ENCODE results near the gene ETS2.

ETS2 gene

DNA sequence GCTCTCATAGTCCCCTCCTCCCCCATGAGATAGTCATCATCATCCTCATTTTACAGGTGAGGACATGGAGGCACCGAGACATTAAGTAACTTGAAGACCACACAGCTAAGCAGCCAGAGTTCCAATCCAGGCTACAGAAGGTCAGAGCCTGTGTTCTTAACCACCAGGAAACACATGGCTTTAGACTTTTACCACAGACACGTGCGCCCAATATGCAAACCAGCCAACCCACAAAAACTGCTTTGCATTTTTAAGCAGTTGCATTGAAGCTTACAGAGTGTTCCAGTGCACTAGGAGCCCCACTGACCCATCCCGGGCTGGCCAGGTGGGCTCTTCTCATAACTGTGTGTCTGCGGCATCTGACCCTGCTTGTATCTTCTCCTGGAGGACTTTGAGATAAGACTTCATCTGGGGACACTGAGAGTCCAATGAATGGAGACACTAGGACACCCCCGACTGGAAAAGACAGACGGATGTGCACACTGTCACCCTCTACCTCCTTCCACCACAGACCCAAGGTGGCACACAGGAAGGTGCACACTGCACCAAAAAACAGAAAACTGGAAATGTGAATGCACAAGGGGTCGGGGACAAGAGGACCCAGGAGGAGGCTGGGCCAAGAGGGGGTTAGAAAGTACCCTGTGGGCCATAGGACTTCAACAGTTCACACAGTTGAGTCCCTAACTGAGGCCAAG, 56.4 kb downstream of the ETS2 start:
- DNase-seq (ENCODE audit: low spot score), result no peak

DNA sequence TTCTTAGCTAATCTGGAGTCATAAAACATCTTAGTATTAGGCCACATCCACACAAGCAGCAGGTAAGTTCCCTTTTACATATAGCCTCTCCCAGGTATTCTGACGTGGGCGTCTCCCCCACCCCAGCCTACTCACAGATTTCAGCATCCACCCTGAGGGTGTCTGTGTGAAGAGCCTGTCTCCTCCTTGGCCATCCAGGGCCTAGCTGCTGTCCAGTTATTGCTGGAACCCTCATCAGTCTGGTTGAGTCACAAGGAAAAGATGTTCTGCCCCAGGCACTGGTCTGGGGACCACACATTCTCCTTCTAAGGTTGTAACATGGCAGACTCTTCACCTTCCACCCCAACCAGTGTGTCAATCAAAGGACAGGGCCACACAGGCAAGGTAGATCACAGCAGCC, 57.6 kb downstream of the ETS2 start:
- DNase-seq (ENCODE audit: low spot score), result no peak

DNA sequence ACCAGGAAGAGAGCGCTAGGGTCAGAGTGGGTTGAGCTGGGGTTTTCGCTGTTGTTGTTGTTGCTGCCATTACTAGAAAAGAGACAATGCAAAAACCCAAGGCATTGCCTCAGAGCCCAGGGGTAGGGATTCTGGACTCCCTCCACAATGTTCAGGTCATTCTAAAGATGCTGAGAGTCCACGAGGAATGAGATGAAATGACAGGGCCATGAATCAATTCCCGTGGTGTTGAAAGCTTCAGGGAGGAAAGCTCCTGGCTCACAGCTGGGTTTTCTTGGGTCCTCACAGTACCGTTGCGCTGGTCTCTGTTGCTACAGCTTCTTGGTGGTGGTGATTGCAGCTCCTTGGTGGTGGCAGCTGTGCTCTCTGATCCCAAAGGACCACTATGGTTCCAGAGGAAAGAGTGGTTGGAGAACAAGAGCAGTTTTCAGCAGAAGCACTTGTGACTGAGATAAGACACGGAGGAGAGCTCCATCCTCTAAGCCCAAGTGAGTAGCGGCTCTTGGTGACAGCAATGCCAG, 58.2 kb downstream of the ETS2 start:
- no peak for DNase-seq (ENCODE audit: low spot score)

DNA sequence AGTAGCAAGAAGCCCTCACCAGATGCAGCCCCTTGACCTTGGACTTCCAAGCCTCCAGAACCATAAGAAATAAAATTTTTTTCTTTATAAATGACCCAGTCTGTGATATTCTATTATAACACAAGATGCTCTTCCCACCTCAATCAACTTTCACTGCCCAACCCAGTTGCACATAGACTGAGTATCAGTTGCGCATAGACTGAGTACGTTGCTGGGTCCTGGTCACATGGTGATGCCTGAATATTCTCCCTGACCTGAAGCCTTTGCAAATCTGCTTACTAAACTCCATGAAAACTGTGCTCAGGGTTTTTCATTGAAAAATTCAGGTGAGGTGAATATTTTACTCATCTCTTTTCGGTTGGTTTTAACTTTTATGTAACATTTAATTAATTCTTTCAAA, 59.2 kb downstream of the ETS2 start:
- DNase-seq (ENCODE audit: low spot score), result no peak

DNA sequence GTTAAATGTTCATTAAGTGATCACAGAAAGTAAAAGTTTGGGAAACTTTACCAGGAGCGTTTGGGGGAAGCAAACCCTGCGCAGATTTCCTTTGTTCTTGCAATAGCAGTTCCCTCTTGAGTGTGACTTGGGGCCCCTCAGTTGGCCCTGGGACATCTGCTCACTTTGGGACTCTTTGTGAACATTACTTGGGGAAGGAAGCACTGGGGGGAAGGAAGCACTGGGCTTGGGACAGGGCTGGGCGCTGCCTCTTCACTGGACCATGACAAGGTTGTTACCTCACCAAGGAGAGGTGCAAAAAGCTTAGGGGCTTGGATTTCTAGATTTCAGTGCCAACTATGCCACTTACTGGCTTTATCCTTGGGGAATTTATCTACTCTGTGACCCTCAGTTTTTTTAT, 63.5 kb downstream of the ETS2 start:
- DNase-seq (ENCODE audit: low spot score), result no peak

DNA sequence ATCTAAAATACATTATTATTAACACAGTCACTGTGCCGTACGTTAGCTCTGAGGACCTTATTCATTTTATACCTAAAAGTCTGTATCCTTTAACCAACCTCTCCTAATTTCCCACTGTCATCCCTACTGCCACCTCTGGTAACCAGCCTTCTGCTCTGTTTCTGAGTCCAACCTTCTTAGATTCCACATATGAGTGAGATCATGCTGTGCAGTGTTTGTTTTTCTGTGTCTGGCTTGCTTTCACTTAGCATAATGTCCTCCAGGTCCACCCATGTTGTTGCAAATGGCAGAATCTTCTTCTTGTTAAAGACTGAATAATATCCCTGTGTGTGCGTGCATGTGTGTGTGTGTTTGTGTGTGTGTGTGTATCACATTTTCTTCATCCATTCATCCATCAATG, 64.2 kb downstream of the ETS2 start:
- no peak for DNase-seq (ENCODE audit: low spot score)

Measured in CD4-positive, alpha-beta T cell treated with Interleukin-6 at 100 ng/mL for 8 hours (primary cell).